Calu3 (cell line): ENCODE data around the gene HEG1. TPM values are rescaled to one million over a fixed set of nuclear protein-coding genes. Genes with fewer than 3 reads are reported as not detected.

Experiments used
- BruUV-seq: library from RNA; stranded (reverse); fragments of 400-500 nt; replicated peaks from 2 replicates; lab custom pipeline; 2021; lab: Mats Ljungman, UMichigan
- CTCF ChIA-PET: fragments of 300-600 bp; sonication (Branson Sonifier 250); formaldehyde crosslinking; loops from one replicate; lab custom pipeline; 2022; ENCODE audit warnings: antibody characterized with exemption; lab: Charles Lee
- DNase-seq: peaks from one replicate; pipeline ENCODE4 v3.0.0; 2022
- H3K27ac Mint-ChIP-seq: one replicate; pipeline ENCODE4 v1.8.0; 2022; ENCODE audit warnings: mixed read lengths; ENCODE audit not compliant: unreplicated experiment
- H3K27me3 Mint-ChIP-seq: one replicate; pipeline ENCODE4 v1.8.0; 2022; ENCODE audit warnings: mixed read lengths; ENCODE audit not compliant: unreplicated experiment
- H3K36me3 Mint-ChIP-seq: one replicate; pipeline ENCODE4 v1.8.0; 2022; ENCODE audit warnings: mild to moderate bottlenecking, moderate library complexity, mixed read lengths; ENCODE audit not compliant: insufficient read depth, unreplicated experiment
- H3K4me1 Mint-ChIP-seq: one replicate; pipeline ENCODE4 v1.8.0; 2022; ENCODE audit warnings: mild to moderate bottlenecking, low read depth, mixed read lengths; ENCODE audit not compliant: unreplicated experiment
- H3K4me3 Mint-ChIP-seq: one replicate; pipeline ENCODE4 v1.8.0; 2022; ENCODE audit warnings: mild to moderate bottlenecking, low read depth, moderate library complexity, mixed read lengths; ENCODE audit not compliant: unreplicated experiment
- H3K9me3 Mint-ChIP-seq: one replicate; pipeline ENCODE4 v1.8.0; 2022; ENCODE audit warnings: low read depth, mixed read lengths; ENCODE audit not compliant: unreplicated experiment
- CTCF ChIP-seq: fragments of 200-600 bp; IDR thresholded peaks from one replicate; pipeline ENCODE4 v1.8.0; 2022; ENCODE audit warnings: antibody characterized with exemption; ENCODE audit not compliant: unreplicated experiment
- intact Hi-C: fragments of 100-400 bp; cut with micrococcal nuclease; formaldehyde crosslinking; loops from one replicate; pipeline ENCODE4 v1.10.0; 2022; ENCODE audit not compliant: unreplicated experiment
- total RNA-seq: library from RNA; stranded (reverse); gene quantifications from 2 replicates; pipeline ENCODE4 v1.2.3, GENCODE V29; 2022

Gene HEG1
- total RNA-seq, 1 experiment from 2014 or later, result 0.97 TPM

DNA sequence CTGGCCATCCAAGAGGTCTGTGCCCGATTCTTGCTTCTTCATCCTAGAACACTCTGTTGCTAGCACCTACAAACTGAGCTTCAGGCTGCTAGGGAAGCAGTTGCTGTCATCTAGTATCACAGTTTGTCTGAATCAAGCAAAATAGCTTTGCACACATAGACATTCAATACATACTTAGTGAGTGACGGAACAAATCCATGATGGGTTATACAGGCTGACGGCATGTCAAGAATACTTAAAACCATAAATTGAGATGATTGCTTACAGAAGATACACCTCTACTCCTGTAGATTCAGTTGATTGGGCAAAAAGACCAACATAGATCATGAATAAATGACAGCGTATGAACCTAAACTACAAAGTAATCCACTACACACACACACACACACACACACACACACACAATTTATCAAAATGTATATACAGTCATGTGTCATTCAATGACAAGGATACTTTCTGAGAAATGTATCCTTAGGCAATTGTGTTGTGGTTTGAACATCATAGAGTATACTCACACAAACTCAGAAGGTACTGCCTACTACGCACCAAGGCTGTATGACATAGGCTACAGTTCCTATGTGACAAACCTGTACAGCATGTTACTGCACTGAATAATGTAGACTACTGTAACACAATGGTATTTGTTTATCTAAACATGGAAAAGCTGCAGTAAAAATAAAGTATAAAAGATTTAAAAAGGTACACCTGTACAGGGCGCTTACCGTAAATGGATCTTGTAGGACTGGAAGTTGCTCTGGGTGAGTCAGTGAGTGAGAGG lies 14.4 kb upstream of the HEG1 start:
- Mint-ChIP-seq H3K4me3 (no peak overlapping the region), H3K9me3 (no peaks in the 10 kb centered on the region), H3K4me1 (no peaks in the 10 kb centered on the region), H3K27ac (no peak overlapping the region), H3K36me3 (no peaks in the 10 kb centered on the region), H3K27me3 (peaks cover 21% of the 10 kb centered on the region)
- no TSS peak for BruUV-seq
- TF ChIP-seq CTCF, result no peak
- CTCF ChIA-PET, result no interaction called here
- DNase-seq, result no peak
- intact Hi-C loops, result no loop called here

DNA sequence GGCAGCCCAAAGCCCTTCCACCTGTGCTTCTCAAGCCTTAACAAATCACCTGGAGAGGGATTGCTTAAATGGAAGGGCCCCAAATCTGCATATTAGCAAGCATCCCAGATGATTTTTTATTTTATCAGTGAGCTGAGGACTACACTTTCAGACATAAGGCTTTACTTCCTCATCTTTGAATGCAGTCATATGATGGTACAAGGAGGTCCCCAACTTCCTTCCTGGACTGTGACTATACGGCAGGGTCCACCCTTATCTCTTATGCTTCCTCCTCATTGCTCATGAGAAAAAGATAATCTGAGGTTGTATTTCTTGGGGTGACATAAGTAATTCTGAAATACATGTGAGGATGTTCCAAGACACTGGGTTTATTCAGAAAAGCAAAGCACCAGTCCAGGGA lies 13.7 kb upstream of the HEG1 start:
- no TSS peak for BruUV-seq
- Mint-ChIP-seq H3K27me3 (peaks cover 21% of the 10 kb centered on the region), H3K27ac (no peak overlapping the region), H3K9me3 (no peaks in the 10 kb centered on the region), H3K4me3 (no peak overlapping the region), H3K4me1 (no peaks in the 10 kb centered on the region), H3K36me3 (no peaks in the 10 kb centered on the region)
- intact Hi-C loops, result no loop called here
- TF ChIP-seq CTCF, result no peak
- CTCF ChIA-PET, result no interaction called here
- DNase-seq, result no peak

- TF ChIP-seq CTCF, result no peak
- peaks cover 21% of the 10 kb centered on the region for H3K27me3 Mint-ChIP-seq
- H3K36me3 Mint-ChIP-seq, result no peaks in the 10 kb centered on the region
- H3K4me1 Mint-ChIP-seq, result peaks cover 8% of the 10 kb centered on the region
- H3K4me3 Mint-ChIP-seq, result no peak overlapping the region
- no peaks in the 10 kb centered on the region for H3K9me3 Mint-ChIP-seq
- DNase-seq, result no peak
- CTCF ChIA-PET, result no interaction called here
- intact Hi-C loops, result no loop called here
- BruUV-seq, result no TSS peak
- H3K27ac Mint-ChIP-seq, result no peak overlapping the region
Observed at GRCh38 chr3:125068265-125068664, 12.5 kb upstream of the HEG1 start.

GRCh38 chr3:125067225-125067624 lies 11.4 kb upstream of the HEG1 start:
- intact Hi-C loops, result no loop called here
- H3K4me3 Mint-ChIP-seq, result no peak overlapping the region
- no peak for DNase-seq
- no peak for TF ChIP-seq CTCF
- H3K27me3 Mint-ChIP-seq, result peaks cover 21% of the 10 kb centered on the region
- H3K36me3 Mint-ChIP-seq, result no peaks in the 10 kb centered on the region
- no peak overlapping the region for H3K27ac Mint-ChIP-seq
- CTCF ChIA-PET, result no interaction called here
- BruUV-seq, result no TSS peak
- H3K4me1 Mint-ChIP-seq, result peaks cover 18% of the 10 kb centered on the region
- H3K9me3 Mint-ChIP-seq, result no peaks in the 10 kb centered on the region
